Measurements from ENCODE around the gene GNPTAB. TPM values are rescaled to one million over a fixed set of nuclear protein-coding genes. Genes with fewer than 3 reads are reported as not detected.
"Not testable (repeated sequence)": the region's sequence is repeated elsewhere in the genome, so short reads cannot be mapped to it uniquely, and the experiment has no call there.

GNPTAB gene
- total RNA-seq, 4 donors from 2014 or later: 18.0 to 36.3 (median 32.5) TPM

DNA sequence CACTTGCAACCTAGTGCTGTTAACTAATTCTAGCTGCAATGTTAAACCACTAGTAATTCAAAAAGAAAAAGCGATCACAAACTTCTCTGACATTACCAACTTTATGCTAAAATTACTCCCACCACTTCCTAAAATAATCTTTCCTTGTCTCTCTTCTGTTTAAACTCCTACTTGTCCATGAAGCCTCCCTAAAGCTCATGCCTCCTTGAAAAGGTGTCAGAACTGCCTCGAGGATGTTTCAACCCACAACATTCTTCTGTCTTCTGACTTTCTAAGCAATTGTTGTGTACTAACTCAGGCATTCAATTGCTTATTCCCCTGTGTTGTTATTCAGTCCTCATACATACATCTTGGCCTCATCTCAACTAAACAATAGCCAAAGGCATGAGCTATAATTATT lies 5.9 kb downstream of the GNPTAB start:
- Histone ChIP-seq H3K9me3 (no peaks in the 10 kb centered on the region), H3K36me3 (no peaks in the 10 kb centered on the region), H3K27ac (peak overlapping the region in 1 of 4 donors; percentile 13), H3K27me3 (no peaks in the 10 kb centered on the region), H3K4me3 (no peak overlapping the region), H3K4me1 (peaks cover 0 to 37% (median 20%) of the 10 kb centered on the region in 4 donors)
- WGBS, 2 donors: 53 to 58% methylated on average over 2 of the region's 2 CpGs
- DNase-seq (ENCODE audit: low spot score in 2 of 2): no peak
- TF ChIP-seq POLR2A (IDR thresholded peaks at IDR 0.05) (no peak), EP300 (IDR thresholded peaks at IDR 0.05) (no peak)
- TF ChIP-seq, protein P1, sequence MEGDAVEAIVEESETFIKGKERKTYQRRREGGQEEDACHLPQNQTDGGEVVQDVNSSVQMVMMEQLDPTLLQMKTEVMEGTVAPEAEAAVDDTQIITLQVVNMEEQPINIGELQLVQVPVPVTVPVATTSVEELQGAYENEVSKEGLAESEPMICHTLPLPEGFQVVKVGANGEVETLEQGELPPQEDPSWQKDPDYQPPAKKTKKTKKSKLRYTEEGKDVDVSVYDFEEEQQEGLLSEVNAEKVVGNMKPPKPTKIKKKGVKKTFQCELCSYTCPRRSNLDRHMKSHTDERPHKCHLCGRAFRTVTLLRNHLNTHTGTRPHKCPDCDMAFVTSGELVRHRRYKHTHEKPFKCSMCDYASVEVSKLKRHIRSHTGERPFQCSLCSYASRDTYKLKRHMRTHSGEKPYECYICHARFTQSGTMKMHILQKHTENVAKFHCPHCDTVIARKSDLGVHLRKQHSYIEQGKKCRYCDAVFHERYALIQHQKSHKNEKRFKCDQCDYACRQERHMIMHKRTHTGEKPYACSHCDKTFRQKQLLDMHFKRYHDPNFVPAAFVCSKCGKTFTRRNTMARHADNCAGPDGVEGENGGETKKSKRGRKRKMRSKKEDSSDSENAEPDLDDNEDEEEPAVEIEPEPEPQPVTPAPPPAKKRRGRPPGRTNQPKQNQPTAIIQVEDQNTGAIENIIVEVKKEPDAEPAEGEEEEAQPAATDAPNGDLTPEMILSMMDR (IDR thresholded peaks at IDR 0.05): no peak

DNA sequence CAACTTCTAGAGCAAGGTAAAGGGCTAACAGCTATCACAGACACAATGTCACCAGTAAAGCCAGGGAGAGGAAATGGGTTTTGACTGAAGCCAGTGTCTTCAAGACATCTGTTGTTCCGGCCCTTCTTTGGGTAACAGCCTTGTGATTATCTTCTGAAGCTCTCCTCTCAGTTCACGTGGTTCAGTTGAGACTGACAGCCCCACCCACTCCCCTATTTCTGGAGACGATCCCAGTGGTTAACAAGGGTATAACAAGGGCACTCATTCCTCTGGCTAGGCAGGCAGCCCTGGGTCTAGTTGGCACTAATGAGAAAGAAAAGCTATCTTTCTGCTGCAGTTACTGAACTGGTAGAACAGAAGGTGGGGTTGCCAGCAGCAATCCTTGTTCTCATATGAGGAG lies 6.9 kb downstream of the GNPTAB start:
- no peaks in the 10 kb centered on the region for H3K36me3 ChIP-seq
- TF ChIP-seq POLR2A (IDR thresholded peaks at IDR 0.05): no peak
- TF ChIP-seq EP300 (IDR thresholded peaks at IDR 0.05): no peak
- TF ChIP-seq, protein P1 (IDR thresholded peaks at IDR 0.05): peak in 2 of 5 experiments; percentile 21 to 30
- peak in 1 of 2 donors; percentile 33 for DNase-seq (ENCODE audit: low spot score in 2 of 2)
- H3K27me3 ChIP-seq: no peaks in the 10 kb centered on the region
- no peaks in the 10 kb centered on the region for H3K9me3 ChIP-seq
- H3K4me1 ChIP-seq: peaks cover 0 to 29% (median 15%) of the 10 kb centered on the region in 4 donors
- H3K4me3 ChIP-seq: no peak overlapping the region
- WGBS, 2 donors: 16% methylated on average over 3 of the region's 3 CpGs
- peak overlapping the region in 2 of 4 donors; percentile 44 to 58 for H3K27ac ChIP-seq

- no peaks in the 10 kb centered on the region for H3K27me3 ChIP-seq
- no peak overlapping the region for H3K27ac ChIP-seq
- H3K36me3 ChIP-seq: no peaks in the 10 kb centered on the region
- no peaks in the 10 kb centered on the region for H3K9me3 ChIP-seq
- H3K4me3 ChIP-seq: no peak overlapping the region
- DNase-seq (ENCODE audit: low spot score in 2 of 2): no peak
- 81 to 85% methylated on average over 4 of the region's 4 CpGs for WGBS, 2 donors
- peaks cover 0 to 21% (median 11%) of the 10 kb centered on the region in 4 donors for H3K4me1 ChIP-seq
- TF ChIP-seq, protein P1 (IDR thresholded peaks at IDR 0.05): no peak
- TF ChIP-seq POLR2A (IDR thresholded peaks at IDR 0.05) (no peak), EP300 (IDR thresholded peaks at IDR 0.05) (no peak)
These were observed 7.7 kb downstream of the GNPTAB start for GRCh38 chr12:101823039-101823438.

GRCh38 chr12:101819467-101819866 lies 11.3 kb downstream of the GNPTAB start:
- Histone ChIP-seq H3K4me3 (no peak overlapping the region), H3K4me1 (peaks cover 0 to 8% (median 3%) of the 10 kb centered on the region in 4 donors), H3K27me3 (no peaks in the 10 kb centered on the region), H3K36me3 (no peaks in the 10 kb centered on the region), H3K9me3 (no peaks in the 10 kb centered on the region), H3K27ac (no peak overlapping the region)
- TF ChIP-seq EP300 (IDR thresholded peaks at IDR 0.05) (no peak), POLR2A (IDR thresholded peaks at IDR 0.05) (no peak)
- TF ChIP-seq, protein P1 (IDR thresholded peaks at IDR 0.05): no peak
- WGBS, 2 donors: 96 to 98% methylated on average over 2 of the region's 2 CpGs
- no peak for DNase-seq (ENCODE audit: low spot score in 2 of 2)

GRCh38 chr12:101818689-101819088 lies 12.1 kb downstream of the GNPTAB start:
- H3K27me3 ChIP-seq; H3K27ac ChIP-seq; H3K4me3 ChIP-seq; H3K36me3 ChIP-seq; DNase-seq (ENCODE audit: low spot score in 2 of 2); H3K9me3 ChIP-seq; H3K4me1 ChIP-seq: not testable (repeated sequence)
- WGBS, 2 donors: 94 to 97% methylated on average over 4 of the region's 4 CpGs

- Histone ChIP-seq H3K27me3 (no peaks in the 10 kb centered on the region), H3K9me3 (no peaks in the 10 kb centered on the region), H3K4me1 (peaks cover 0 to 4% (median 0%) of the 10 kb centered on the region in 4 donors), H3K27ac (no peak overlapping the region), H3K36me3 (no peaks in the 10 kb centered on the region), H3K4me3 (no peak overlapping the region)
- TF ChIP-seq, protein P1 (IDR thresholded peaks at IDR 0.05): no peak
- TF ChIP-seq POLR2A (IDR thresholded peaks at IDR 0.05): no peak
- TF ChIP-seq EP300 (IDR thresholded peaks at IDR 0.05): no peak
- DNase-seq (ENCODE audit: low spot score in 2 of 2): no peak
- 88 to 99% methylated on average over 2 of the region's 2 CpGs for WGBS, 2 donors
These were observed 17.6 kb downstream of the GNPTAB start for GRCh38 chr12:101813117-101813516.

DNA sequence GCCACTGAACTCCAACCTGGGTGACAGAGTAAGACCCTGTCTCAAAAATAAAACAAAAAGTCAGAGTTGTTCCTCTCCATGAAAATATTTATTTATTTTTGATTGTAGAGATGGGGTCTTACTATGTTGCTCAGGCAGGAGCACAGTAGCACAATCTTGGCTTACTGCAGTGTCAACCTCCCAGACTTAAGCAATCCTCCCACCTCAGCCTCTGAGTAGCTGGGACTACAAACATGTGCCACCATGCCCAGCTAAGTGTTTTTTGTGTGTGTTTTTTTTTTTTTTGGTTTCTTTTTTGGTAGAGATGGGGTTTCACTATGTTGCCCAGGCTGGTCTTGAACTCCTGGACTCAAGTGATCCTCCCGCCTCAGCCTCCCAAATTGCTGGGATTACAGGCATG lies 18.0 kb downstream of the GNPTAB start:
- not testable (repeated sequence) for H3K4me3 ChIP-seq
- WGBS, 2 donors: 88 to 92% methylated on average over 1 of the region's 1 CpG

GRCh38 chr12:101811342-101811741 lies 19.4 kb downstream of the GNPTAB start:
- H3K4me3 ChIP-seq; H3K27me3 ChIP-seq; DNase-seq (ENCODE audit: low spot score in 2 of 2); H3K4me1 ChIP-seq; H3K9me3 ChIP-seq; H3K27ac ChIP-seq; H3K36me3 ChIP-seq: not testable (repeated sequence)
- whole genome bisulfite sequencing, 2 donors: 89% methylated on average over 6 of the region's 6 CpGs

More for the DNA sequence above, 18.0 kb downstream of the GNPTAB start:
- not testable (repeated sequence) for H3K27me3 ChIP-seq; H3K9me3 ChIP-seq; DNase-seq (ENCODE audit: low spot score in 2 of 2); H3K36me3 ChIP-seq; H3K27ac ChIP-seq; H3K4me1 ChIP-seq

All from tibial nerve (tissue), 4 donors.